Cardiac muscle cell (in vitro differentiated cells and primary cell): ENCODE data around the gene ZNF692. TPM values are rescaled to one million over a fixed set of nuclear protein-coding genes. Genes with fewer than 3 reads are reported as not detected.
"Not testable (repeated sequence)": the region's sequence is repeated elsewhere in the genome, so short reads cannot be mapped to it uniquely, and the experiment has no call there.

Experiments
- DNase-seq, 2 donors: peaks; one replicate each; pipeline versions ENCODE4 v3.0.0 to v3.0.0-alpha.2; 2010 to 2017; ENCODE audit warnings: low read depth in 1 of 2, low spot score in 1 of 2
- H3K27ac ChIP-seq: fragments of 200-600 bp; sonication (generic); 2 replicates; pipeline ENCODE4 v1.5.1; 2016
- H3K27me3 ChIP-seq: fragments of 200-600 bp; sonication (generic); 2 replicates; pipeline ENCODE4 v1.6.0; 2016; ENCODE audit warnings: control low read depth
- H3K36me3 ChIP-seq: fragments of 200-600 bp; sonication (generic); 2 replicates; pipeline ENCODE4 v1.5.1; 2016; ENCODE audit warnings: control low read depth
- H3K4me1 ChIP-seq: fragments of 200-600 bp; sonication (generic); 2 replicates; pipeline ENCODE4 v1.8.1; 2017; ENCODE audit warnings: low read depth, mild to moderate bottlenecking, mixed run types
- H3K4me3 ChIP-seq: fragments of 200-600 bp; sonication (generic); 2 replicates; pipeline ENCODE4 v1.5.1; 2016; ENCODE audit warnings: mild to moderate bottlenecking
- H3K9me3 ChIP-seq: fragments of 200-600 bp; sonication (generic); 2 replicates; pipeline ENCODE4 v1.5.1; 2017; ENCODE audit warnings: low read depth, mild to moderate bottlenecking, control low read depth
- CTCF ChIP-seq: IDR thresholded peaks from 2 replicates; pipeline ENCODE4 v1.5.1; 2012; ENCODE audit warnings: low read depth, mild to moderate bottlenecking, low read length
- polyA plus RNA-seq: library from polyadenylated mRNA; unstranded; fragments of >200 nt; fragmentation: Nextera tagmentation; extraction: Ambion mirVana; gene quantifications from 2 replicates; pipeline ENCODE4 v1.2.1, GENCODE V29; 2016
- total RNA-seq: library from RNA; depleted of rRNA; stranded (reverse); fragments of >200 nt; gene quantifications from 2 replicates; pipeline ENCODE4 v1.2.3, GENCODE V29; 2016

The ZNF692 gene
- total and polyA plus RNA-seq, 2 experiments from 2014 or later = 98.9 to 128 TPM

- DNase-seq = no peak
- Histone ChIP-seq H3K4me1 (peaks cover 5% of the 10 kb centered on the region), H3K27ac (no peak overlapping the region), H3K27me3 (peaks cover 9% of the 10 kb centered on the region), H3K9me3 (no peaks in the 10 kb centered on the region), H3K36me3 (no peaks in the 10 kb centered on the region), H3K4me3 (no peak overlapping the region)
- no peak for TF ChIP-seq CTCF
These were observed 33.7 kb upstream of the ZNF692 start for GRCh38 chr1:248892590-248892989.

GRCh38 chr1:248891758-248892157 is 32.9 kb upstream of the ZNF692 start:
- H3K9me3 ChIP-seq = no peaks in the 10 kb centered on the region
- TF ChIP-seq CTCF = no peak
- no peak for DNase-seq

GRCh38 chr1:248890549-248891498 is 31.9 kb upstream of the ZNF692 start:
- Histone ChIP-seq H3K36me3 (no peaks in the 10 kb centered on the region), H3K4me3 (no peak overlapping the region), H3K9me3 (no peaks in the 10 kb centered on the region), H3K4me1 (peaks cover 5% of the 10 kb centered on the region), H3K27ac (no peak overlapping the region), H3K27me3 (peaks cover 9% of the 10 kb centered on the region)
- DNase-seq = no peak
- no peak for TF ChIP-seq CTCF

More at GRCh38 chr1:248891758-248892157, 32.9 kb upstream of the ZNF692 start:
- Histone ChIP-seq H3K4me3 (no peak overlapping the region), H3K4me1 (peaks cover 5% of the 10 kb centered on the region), H3K27me3 (peaks cover 9% of the 10 kb centered on the region), H3K36me3 (no peaks in the 10 kb centered on the region), H3K27ac (no peak overlapping the region)

- not testable (repeated sequence) for H3K27ac ChIP-seq
These were observed 31.0 kb upstream of the ZNF692 start for GRCh38 chr1:248889914-248890243.

GRCh38 chr1:248886237-248886895 is 27.5 kb upstream of the ZNF692 start:
- TF ChIP-seq CTCF = no peak
- Histone ChIP-seq H3K4me1 (peaks cover 5% of the 10 kb centered on the region), H3K27me3 (no peaks in the 10 kb centered on the region), H3K36me3 (no peaks in the 10 kb centered on the region), H3K9me3 (no peaks in the 10 kb centered on the region), H3K4me3 (no peak overlapping the region), H3K27ac (no peak overlapping the region)
- DNase-seq = peak in 1 of 2 donors; percentile 68

More at GRCh38 chr1:248889914-248890243, 31.0 kb upstream of the ZNF692 start:
- H3K4me1 ChIP-seq, H3K9me3 ChIP-seq, H3K27me3 ChIP-seq, H3K4me3 ChIP-seq, DNase-seq, H3K36me3 ChIP-seq: not testable (repeated sequence)

- H3K27me3 ChIP-seq = no peaks in the 10 kb centered on the region
- no peak overlapping the region for H3K27ac ChIP-seq
- no peak overlapping the region for H3K4me3 ChIP-seq
- no peak for TF ChIP-seq CTCF
- no peak for DNase-seq
- no peaks in the 10 kb centered on the region for H3K9me3 ChIP-seq
- no peaks in the 10 kb centered on the region for H3K36me3 ChIP-seq
- peaks cover 5% of the 10 kb centered on the region for H3K4me1 ChIP-seq
These were observed 26.8 kb upstream of the ZNF692 start for GRCh38 chr1:248885646-248886045.
